Measurements from ENCODE around the gene CIZ1.
"Not testable (repeated sequence)": the region's sequence is repeated elsewhere in the genome, so short reads cannot be mapped to it uniquely, and the experiment has no call there.

The CIZ1 gene

GRCh38 chr9:128143525-128144238 is 47.7 kb downstream of the CIZ1 start:
- DNase-seq (ENCODE audit: low spot score) = no peak
- Mint-ChIP-seq H3K4me3 (no peak overlapping the region), H3K36me3 (ENCODE audit: low read depth) (no peaks in the 10 kb centered on the region), H3K27ac (no peak overlapping the region), H3K9me3 (no peaks in the 10 kb centered on the region), H3K27me3 (ENCODE audit: low read depth) (no peaks in the 10 kb centered on the region), H3K4me1 (ENCODE audit: low read depth) (peaks cover 9% of the 10 kb centered on the region)

GRCh38 chr9:128142596-128142995 is 48.8 kb downstream of the CIZ1 start:
- H3K9me3 Mint-ChIP-seq = no peaks in the 10 kb centered on the region
- no peak overlapping the region for H3K4me3 Mint-ChIP-seq
- no peaks in the 10 kb centered on the region for H3K27me3 Mint-ChIP-seq (ENCODE audit: low read depth)
- H3K36me3 Mint-ChIP-seq (ENCODE audit: low read depth) = no peaks in the 10 kb centered on the region
- peaks cover 9% of the 10 kb centered on the region for H3K4me1 Mint-ChIP-seq (ENCODE audit: low read depth)
- H3K27ac Mint-ChIP-seq = no peak overlapping the region
- no peak for DNase-seq (ENCODE audit: low spot score)

GRCh38 chr9:128142061-128142460 is 49.3 kb downstream of the CIZ1 start:
- Mint-ChIP-seq H3K36me3 (ENCODE audit: low read depth) (no peaks in the 10 kb centered on the region), H3K9me3 (no peaks in the 10 kb centered on the region), H3K4me1 (ENCODE audit: low read depth) (peaks cover 9% of the 10 kb centered on the region), H3K4me3 (peak overlapping the region; percentile 74), H3K27me3 (ENCODE audit: low read depth) (no peaks in the 10 kb centered on the region), H3K27ac (peak overlapping the region; percentile 76)
- no peak for DNase-seq (ENCODE audit: low spot score)

- Mint-ChIP-seq H3K27me3 (ENCODE audit: low read depth) (peaks cover 2% of the 10 kb centered on the region), H3K27ac (no peak overlapping the region), H3K36me3 (ENCODE audit: low read depth) (no peaks in the 10 kb centered on the region), H3K9me3 (no peaks in the 10 kb centered on the region), H3K4me1 (ENCODE audit: low read depth) (peaks cover 9% of the 10 kb centered on the region), H3K4me3 (peak overlapping the region; percentile 74)
- no peak for DNase-seq (ENCODE audit: low spot score)
These were observed 49.8 kb downstream of the CIZ1 start for GRCh38 chr9:128141604-128142003.

- Mint-ChIP-seq H3K4me3 (no peak overlapping the region), H3K27ac (no peak overlapping the region), H3K36me3 (ENCODE audit: low read depth) (no peaks in the 10 kb centered on the region), H3K4me1 (ENCODE audit: low read depth) (peaks cover 14% of the 10 kb centered on the region), H3K9me3 (no peaks in the 10 kb centered on the region), H3K27me3 (ENCODE audit: low read depth) (peaks cover 6% of the 10 kb centered on the region)
- no peak for DNase-seq (ENCODE audit: low spot score)
These were observed 51.8 kb downstream of the CIZ1 start for GRCh38 chr9:128139621-128140020.

- Mint-ChIP-seq H3K4me1 (ENCODE audit: low read depth) (peaks cover 15% of the 10 kb centered on the region), H3K27ac (no peak overlapping the region), H3K36me3 (ENCODE audit: low read depth) (no peaks in the 10 kb centered on the region), H3K4me3 (no peak overlapping the region), H3K27me3 (ENCODE audit: low read depth) (peaks cover 22% of the 10 kb centered on the region), H3K9me3 (no peaks in the 10 kb centered on the region)
- no peak for DNase-seq (ENCODE audit: low spot score)
These were observed 53.4 kb downstream of the CIZ1 start for GRCh38 chr9:128138001-128138400.

GRCh38 chr9:128136816-128137793 is 54.3 kb downstream of the CIZ1 start:
- Mint-ChIP-seq H3K27me3 (ENCODE audit: low read depth) (peaks cover 27% of the 10 kb centered on the region), H3K4me1 (ENCODE audit: low read depth) (peaks cover 14% of the 10 kb centered on the region), H3K36me3 (ENCODE audit: low read depth) (no peaks in the 10 kb centered on the region), H3K9me3 (no peaks in the 10 kb centered on the region), H3K27ac (no peak overlapping the region), H3K4me3 (no peak overlapping the region)
- DNase-seq (ENCODE audit: low spot score) = no peak

- not testable (repeated sequence) for H3K36me3 Mint-ChIP-seq (ENCODE audit: low read depth); H3K9me3 Mint-ChIP-seq; H3K27ac Mint-ChIP-seq; DNase-seq (ENCODE audit: low spot score); H3K4me3 Mint-ChIP-seq
- H3K4me1 Mint-ChIP-seq (ENCODE audit: low read depth) = peaks cover 10% of the 10 kb centered on the region
- peaks cover 29% of the 10 kb centered on the region for H3K27me3 Mint-ChIP-seq (ENCODE audit: low read depth)
These were observed 55.8 kb downstream of the CIZ1 start for GRCh38 chr9:128135561-128135960.

- peaks cover 29% of the 10 kb centered on the region for H3K27me3 Mint-ChIP-seq (ENCODE audit: low read depth)
- H3K4me3 Mint-ChIP-seq; H3K27ac Mint-ChIP-seq; H3K36me3 Mint-ChIP-seq (ENCODE audit: low read depth); DNase-seq (ENCODE audit: low spot score); H3K9me3 Mint-ChIP-seq: not testable (repeated sequence)
- H3K4me1 Mint-ChIP-seq (ENCODE audit: low read depth) = peaks cover 17% of the 10 kb centered on the region
These were observed 59.2 kb downstream of the CIZ1 start for GRCh38 chr9:128132139-128132538.

- Mint-ChIP-seq H3K4me1 (ENCODE audit: low read depth) (peaks cover 18% of the 10 kb centered on the region), H3K27me3 (ENCODE audit: low read depth) (peaks cover 27% of the 10 kb centered on the region)
- H3K9me3 Mint-ChIP-seq; DNase-seq (ENCODE audit: low spot score); H3K4me3 Mint-ChIP-seq; H3K27ac Mint-ChIP-seq; H3K36me3 Mint-ChIP-seq (ENCODE audit: low read depth): not testable (repeated sequence)
These were observed 60.0 kb downstream of the CIZ1 start for GRCh38 chr9:128131346-128131745.

- peaks cover 25% of the 10 kb centered on the region for H3K4me1 Mint-ChIP-seq (ENCODE audit: low read depth)
- not testable (repeated sequence) for H3K4me3 Mint-ChIP-seq; H3K36me3 Mint-ChIP-seq (ENCODE audit: low read depth); H3K9me3 Mint-ChIP-seq; H3K27ac Mint-ChIP-seq; DNase-seq (ENCODE audit: low spot score)
- H3K27me3 Mint-ChIP-seq (ENCODE audit: low read depth) = peaks cover 27% of the 10 kb centered on the region
These were observed 60.7 kb downstream of the CIZ1 start for GRCh38 chr9:128130651-128131050.

- not testable (repeated sequence) for H3K9me3 Mint-ChIP-seq; H3K36me3 Mint-ChIP-seq (ENCODE audit: low read depth); H3K27ac Mint-ChIP-seq
- H3K4me3 Mint-ChIP-seq = peak overlapping the region; percentile 55
- H3K27me3 Mint-ChIP-seq (ENCODE audit: low read depth) = peaks cover 25% of the 10 kb centered on the region
- DNase-seq (ENCODE audit: low spot score) = peak; percentile 50
- peaks cover 28% of the 10 kb centered on the region for H3K4me1 Mint-ChIP-seq (ENCODE audit: low read depth)
These were observed 61.3 kb downstream of the CIZ1 start for GRCh38 chr9:128129976-128130590.

- Mint-ChIP-seq H3K27me3 (ENCODE audit: low read depth) (peaks cover 17% of the 10 kb centered on the region), H3K36me3 (ENCODE audit: low read depth) (peaks cover 8% of the 10 kb centered on the region), H3K4me3 (peak overlapping the region; percentile 98), H3K4me1 (ENCODE audit: low read depth) (peaks cover 29% of the 10 kb centered on the region), H3K27ac (peak overlapping the region; percentile 92), H3K9me3 (no peaks in the 10 kb centered on the region)
- DNase-seq (ENCODE audit: low spot score) = no peak
These were observed 62.4 kb downstream of the CIZ1 start for GRCh38 chr9:128128836-128129590.

Data from T-helper 2 cell treated with Interferon-gamma antibody and Interleukin-4, amounts not matched to agents 5 μg/mL and 100 μg/mL, for 36 hours (primary cell).